Measurements from ENCODE around the gene TTYH3.
"Not testable (repeated sequence)": the region's sequence is repeated elsewhere in the genome, so short reads cannot be mapped to it uniquely, and the experiment has no call there.

Gene TTYH3, protein sequence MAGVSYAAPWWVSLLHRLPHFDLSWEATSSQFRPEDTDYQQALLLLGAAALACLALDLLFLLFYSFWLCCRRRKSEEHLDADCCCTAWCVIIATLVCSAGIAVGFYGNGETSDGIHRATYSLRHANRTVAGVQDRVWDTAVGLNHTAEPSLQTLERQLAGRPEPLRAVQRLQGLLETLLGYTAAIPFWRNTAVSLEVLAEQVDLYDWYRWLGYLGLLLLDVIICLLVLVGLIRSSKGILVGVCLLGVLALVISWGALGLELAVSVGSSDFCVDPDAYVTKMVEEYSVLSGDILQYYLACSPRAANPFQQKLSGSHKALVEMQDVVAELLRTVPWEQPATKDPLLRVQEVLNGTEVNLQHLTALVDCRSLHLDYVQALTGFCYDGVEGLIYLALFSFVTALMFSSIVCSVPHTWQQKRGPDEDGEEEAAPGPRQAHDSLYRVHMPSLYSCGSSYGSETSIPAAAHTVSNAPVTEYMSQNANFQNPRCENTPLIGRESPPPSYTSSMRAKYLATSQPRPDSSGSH

GRCh38 chr7:2631946-2632732 is at the start of gene TTYH3:
Gene TTYH3, plus strand, starts transcription at chr7:2631986. Its CDS starts 170 bp downstream, at chr7:2632156.
- DNase-seq (ENCODE audit: low read depth in 2 of 2) = no peak

DNA sequence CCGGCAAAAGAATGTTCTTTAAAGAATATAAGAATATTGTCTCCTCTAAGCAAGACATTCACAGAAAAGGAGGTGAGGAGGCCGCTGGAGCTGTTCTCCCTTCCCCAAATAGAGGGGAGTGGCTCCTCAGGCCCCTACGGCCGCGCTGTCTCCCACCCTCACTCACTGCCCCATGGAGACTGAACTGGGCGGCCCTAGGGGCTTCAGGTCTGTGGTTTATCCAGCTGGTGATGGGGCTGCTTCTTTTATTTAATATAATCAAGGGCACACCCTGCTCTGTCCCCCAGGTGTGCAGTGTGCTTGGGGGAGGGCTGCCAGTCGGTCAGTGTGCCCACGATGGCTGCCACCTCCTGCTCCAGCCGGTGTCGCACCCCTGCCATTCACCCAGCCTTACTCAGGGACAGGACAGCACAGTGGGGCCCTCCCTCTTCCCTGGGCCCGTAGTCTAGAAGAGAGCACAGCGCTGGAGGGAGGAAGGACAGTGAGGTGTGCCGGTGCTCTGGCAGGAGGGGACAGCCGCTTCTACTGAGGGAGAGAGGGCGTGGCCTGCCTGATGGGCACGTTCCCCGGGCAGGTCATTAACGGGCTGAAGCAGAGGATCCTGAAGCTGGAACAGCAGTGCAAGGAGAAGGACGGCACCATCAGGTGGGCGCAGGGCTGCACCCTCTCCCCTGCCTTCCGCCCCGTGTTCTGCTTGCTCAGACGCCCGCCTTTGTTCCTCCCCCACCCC is 49.6 kb upstream of the TTYH3 start:
- DNase-seq (ENCODE audit: low read depth in 2 of 2) = no peak

DNA sequence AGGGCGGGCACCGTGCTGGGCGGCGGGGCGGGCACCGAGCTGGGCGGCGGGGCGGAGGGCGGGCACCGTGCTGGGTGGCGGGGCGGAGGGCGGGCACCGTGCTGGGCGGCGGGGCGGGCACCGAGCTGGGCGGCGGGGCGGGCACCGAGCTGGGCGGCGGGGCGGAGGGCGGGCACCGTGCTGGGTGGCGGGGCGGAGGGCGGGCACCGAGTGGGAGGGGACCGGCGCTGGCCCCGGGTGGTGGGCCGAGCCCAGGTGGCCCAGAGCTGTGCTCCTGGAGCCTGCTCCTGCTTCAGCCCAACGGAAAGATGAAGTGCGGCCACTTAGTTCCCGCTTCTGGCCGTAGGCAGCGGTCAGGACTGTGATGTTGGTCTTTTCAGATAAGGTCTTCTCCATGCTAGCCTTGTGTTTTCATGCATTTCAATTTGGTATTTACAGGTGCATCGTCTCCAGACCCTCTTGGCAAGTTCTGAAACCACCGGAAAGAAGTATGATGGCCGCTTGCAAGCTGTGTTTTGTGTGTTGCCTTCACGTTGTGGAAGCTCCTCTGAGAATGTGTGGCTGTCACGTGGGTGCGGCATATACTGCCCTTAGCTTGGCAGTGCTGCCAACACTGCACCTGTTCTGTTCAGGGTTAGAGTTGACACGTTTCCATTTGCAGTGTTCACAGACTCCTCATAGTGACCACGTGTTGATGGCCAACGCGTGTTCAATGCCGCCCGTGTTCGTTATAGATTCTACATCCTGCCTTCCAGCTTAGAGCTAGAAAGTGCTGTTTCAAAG is 47.8 kb upstream of the TTYH3 start:
- no peak for DNase-seq (ENCODE audit: low read depth in 2 of 2)

DNA sequence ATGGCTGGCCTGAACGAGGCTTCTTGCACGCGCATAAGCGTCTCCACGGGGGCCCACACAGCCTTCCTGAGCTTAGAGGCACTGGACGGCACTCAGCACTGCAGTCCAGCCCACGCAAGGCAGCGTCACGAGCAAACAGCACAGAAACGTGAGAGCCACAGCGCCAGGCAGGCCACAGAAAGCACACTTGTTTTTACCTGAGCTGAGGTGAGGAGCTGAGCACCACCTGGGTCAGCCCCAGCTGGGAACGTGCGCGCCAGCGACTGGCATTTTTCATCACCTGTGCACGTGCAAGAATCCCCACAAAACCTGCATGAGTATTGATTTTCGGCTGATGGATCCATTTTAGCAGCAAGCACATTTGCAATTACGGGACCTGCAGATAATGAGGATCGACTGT is 46.3 kb upstream of the TTYH3 start:
- DNase-seq (ENCODE audit: low read depth in 2 of 2) = no peak

- no peak for DNase-seq (ENCODE audit: low read depth in 2 of 2)
Observed at GRCh38 chr7:2586326-2587020, 45.3 kb upstream of the TTYH3 start.

GRCh38 chr7:2587134-2587533 is 44.7 kb upstream of the TTYH3 start:
- DNase-seq (ENCODE audit: low read depth in 2 of 2) = no peak

DNA sequence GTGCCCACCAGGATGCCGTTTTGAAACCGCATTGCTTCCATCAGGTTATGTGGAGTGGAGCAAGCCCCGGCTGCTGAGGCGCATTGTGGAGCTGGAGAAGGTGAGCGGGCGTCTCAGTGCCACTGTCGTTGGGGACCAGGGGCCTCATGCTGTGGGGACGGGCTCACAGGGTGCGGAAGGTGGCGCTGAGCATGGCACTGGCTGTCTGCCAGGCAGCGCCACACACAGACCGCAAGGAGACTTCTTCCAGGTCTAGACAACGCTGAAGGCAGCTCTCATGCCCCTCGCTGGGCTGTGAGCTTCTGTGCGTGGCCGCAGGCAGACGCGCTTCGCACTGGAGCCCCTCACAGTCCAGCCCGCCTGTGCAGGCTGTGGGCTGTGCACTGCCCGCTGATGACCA is 44.0 kb upstream of the TTYH3 start:
- no peak for DNase-seq (ENCODE audit: low read depth in 2 of 2)

- DNase-seq (ENCODE audit: low read depth in 2 of 2) = no peak
Observed at GRCh38 chr7:2589341-2589740, 42.4 kb upstream of the TTYH3 start.

DNA sequence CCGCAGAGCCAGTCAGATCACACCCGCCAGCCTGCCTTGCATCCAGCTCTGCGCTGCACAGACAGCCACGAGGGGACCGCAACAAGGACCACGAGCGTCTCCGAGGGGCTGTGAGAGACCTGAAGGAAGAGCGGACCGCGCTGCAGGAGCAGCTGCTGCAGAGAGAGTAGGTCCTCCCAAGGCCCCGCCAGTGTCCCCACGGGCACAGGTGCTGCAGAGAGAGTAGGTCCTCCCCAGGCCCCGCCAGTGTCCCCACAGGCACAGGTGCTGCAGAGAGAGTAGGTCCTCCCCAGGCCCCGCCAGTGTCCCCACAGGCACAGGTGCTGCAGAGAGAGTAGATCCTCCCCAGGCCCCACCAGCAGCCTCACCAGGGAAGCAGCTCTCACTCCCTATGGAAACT is 41.8 kb upstream of the TTYH3 start:
- DNase-seq (ENCODE audit: low read depth in 2 of 2) = not testable (repeated sequence)

GRCh38 chr7:2592375-2592865 is 39.4 kb upstream of the TTYH3 start:
- DNase-seq (ENCODE audit: low read depth in 2 of 2) = no peak

- no peak for DNase-seq (ENCODE audit: low read depth in 2 of 2)
Observed at GRCh38 chr7:2593036-2593727, 38.6 kb upstream of the TTYH3 start.

DNA sequence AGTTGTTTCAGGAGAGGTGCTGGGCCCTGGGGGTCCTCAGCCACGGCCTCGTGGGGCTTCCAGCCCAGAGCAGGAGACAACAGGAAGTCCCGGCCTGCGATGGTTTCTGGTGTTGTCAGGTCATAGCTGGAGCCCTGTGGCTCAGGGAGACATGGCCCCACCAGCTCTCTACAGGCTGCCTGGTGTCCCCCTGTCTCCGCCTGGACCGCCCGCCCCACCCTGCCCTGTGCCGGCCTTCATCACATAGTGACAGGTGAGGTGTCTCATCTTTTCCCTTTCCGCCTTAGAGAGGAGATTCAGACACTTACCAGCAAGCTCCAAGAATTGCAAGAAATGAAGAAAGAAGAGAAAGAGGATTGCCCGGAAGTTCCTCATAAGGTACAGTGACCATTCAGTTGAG is 37.2 kb upstream of the TTYH3 start:
- no peak for DNase-seq (ENCODE audit: low read depth in 2 of 2)

DNA sequence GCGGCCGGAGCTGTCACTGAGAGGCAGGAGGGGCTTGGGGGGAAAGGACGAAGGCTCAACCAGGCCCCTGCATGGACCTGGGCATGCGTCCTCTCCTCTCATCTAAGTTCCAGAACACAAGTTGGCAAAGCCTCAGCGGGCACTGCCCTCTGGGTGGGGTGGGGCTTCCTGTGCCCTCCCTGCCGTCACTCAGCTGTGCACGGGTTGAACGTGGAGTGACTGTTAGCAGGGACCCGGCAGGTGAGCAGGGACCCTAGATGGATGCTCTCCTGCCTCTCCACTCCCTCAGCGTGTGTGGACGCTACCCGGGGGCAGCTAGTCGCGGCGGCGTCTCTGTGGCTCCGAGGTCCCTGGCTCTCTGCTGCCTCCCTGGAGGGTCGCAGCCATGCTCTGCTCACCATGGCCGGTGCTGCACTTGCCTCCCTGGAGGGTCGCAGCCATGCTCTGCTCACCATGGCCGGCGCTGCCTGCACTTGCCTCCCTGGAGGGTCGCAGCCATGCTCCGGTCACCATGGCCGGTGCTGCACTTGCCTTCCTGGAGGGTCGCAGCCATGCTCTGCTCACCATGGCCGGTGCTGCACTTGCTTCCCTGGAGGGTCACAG is 36.4 kb upstream of the TTYH3 start:
- no peak for DNase-seq (ENCODE audit: low read depth in 2 of 2)

DNA sequence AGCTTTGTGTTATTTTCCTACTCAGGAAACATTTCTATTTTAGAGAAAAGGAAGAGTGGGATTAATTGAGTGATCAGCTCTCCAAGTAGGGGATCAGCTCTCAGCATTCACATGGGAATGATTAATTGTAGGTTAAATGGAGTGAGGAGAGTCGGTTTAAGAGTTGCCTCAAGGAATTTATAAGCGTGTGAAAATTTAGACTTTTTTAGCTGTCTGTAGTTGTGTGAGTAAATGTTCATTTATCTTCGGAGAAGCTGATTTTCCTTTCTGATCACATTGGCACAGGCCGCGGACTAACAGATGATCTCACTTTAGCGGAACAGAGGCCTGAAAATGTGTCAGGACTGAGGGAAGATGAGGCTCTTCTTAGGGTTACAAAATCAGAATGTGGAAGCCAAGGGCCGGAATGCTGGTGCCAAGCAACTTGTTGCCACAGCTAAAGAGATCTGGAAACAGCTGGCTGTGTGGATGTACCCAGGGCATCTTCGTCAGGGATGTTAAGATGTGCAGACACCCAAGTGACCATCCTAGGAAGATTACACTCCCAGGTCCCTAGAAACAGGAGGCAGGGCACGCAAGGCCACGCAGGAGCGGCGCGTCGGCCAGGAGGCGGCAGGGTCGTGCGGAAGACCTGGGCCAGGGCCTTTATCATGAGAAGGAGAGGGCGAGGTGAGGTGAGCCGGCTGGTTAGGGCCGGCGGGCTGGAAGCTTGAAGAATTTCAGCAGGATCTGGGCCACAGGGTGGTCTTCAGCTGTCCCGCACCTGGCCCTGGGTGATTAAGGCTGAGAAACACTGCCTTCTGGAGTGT is 35.1 kb upstream of the TTYH3 start:
- no peak for DNase-seq (ENCODE audit: low read depth in 2 of 2)

DNA sequence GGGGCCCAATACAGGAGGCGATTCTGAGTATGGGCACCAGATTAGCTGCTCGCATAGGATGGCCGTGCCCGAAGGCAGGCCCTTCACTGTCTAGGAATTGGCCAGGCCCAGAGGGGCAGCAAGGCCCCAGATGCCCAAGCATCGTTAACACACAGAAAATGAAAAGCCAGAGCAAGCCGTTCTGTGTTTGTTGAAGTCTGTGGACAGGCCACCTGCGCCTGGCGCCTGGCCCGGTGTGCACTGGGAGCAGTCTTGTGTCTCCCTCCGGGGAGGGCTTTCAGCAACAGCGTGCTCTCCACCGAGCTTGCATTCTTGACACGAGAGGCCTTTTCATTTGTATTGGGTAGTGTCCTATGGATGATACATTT is 34.5 kb upstream of the TTYH3 start:
- DNase-seq (ENCODE audit: low read depth in 2 of 2) = no peak

GRCh38 chr7:2598154-2598823 is 33.5 kb upstream of the TTYH3 start:
- no peak for DNase-seq (ENCODE audit: low read depth in 2 of 2)

GRCh38 chr7:2601065-2601464 is 30.7 kb upstream of the TTYH3 start:
- no peak for DNase-seq (ENCODE audit: low read depth in 2 of 2)

DNA sequence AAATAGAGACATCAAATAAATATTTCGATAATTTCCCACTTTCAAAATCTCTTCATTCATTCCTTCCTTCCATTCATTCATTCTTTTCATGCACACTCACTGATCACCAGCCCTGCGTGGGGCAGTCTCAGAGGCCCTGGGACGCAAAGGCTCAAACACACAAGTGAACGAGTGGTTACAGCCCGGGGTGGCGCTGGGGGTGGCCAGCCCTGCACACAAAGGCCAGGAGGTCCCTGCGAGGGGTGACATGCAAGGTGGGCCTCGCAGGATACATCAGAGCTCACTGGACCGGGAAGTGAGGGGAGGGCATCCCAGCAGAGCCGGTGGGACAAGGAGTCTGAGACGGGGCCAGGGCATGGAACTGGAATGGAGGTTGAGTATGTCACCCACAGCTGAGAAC is 29.9 kb upstream of the TTYH3 start:
- no peak for DNase-seq (ENCODE audit: low read depth in 2 of 2)

Measured in stimulated activated CD4-positive, alpha-beta T cell treated with anti-CD3 and anti-CD28 coated beads, Interleukin-1b, Interleukin-23, amount 100 ng/mL, for 4 hours (primary cell).